GM04504 (cell line): ENCODE data around the gene FAM120B.
A peak's percentile ranks its signal among the peaks of the same experiment; 100 is the strongest.
"Not testable (repeated sequence)": the region's sequence is repeated elsewhere in the genome, so short reads cannot be mapped to it uniquely, and the experiment has no call there.

Source experiments
- DNase-seq: peaks from one replicate; pipeline ENCODE4 v3.0.0-alpha.2; 2012; ENCODE audit warnings: low read depth

The FAM120B gene, protein sequence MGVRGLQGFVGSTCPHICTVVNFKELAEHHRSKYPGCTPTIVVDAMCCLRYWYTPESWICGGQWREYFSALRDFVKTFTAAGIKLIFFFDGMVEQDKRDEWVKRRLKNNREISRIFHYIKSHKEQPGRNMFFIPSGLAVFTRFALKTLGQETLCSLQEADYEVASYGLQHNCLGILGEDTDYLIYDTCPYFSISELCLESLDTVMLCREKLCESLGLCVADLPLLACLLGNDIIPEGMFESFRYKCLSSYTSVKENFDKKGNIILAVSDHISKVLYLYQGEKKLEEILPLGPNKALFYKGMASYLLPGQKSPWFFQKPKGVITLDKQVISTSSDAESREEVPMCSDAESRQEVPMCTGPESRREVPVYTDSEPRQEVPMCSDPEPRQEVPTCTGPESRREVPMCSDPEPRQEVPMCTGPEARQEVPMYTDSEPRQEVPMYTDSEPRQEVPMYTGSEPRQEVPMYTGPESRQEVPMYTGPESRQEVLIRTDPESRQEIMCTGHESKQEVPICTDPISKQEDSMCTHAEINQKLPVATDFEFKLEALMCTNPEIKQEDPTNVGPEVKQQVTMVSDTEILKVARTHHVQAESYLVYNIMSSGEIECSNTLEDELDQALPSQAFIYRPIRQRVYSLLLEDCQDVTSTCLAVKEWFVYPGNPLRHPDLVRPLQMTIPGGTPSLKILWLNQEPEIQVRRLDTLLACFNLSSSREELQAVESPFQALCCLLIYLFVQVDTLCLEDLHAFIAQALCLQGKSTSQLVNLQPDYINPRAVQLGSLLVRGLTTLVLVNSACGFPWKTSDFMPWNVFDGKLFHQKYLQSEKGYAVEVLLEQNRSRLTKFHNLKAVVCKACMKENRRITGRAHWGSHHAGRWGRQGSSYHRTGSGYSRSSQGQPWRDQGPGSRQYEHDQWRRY

DNA sequence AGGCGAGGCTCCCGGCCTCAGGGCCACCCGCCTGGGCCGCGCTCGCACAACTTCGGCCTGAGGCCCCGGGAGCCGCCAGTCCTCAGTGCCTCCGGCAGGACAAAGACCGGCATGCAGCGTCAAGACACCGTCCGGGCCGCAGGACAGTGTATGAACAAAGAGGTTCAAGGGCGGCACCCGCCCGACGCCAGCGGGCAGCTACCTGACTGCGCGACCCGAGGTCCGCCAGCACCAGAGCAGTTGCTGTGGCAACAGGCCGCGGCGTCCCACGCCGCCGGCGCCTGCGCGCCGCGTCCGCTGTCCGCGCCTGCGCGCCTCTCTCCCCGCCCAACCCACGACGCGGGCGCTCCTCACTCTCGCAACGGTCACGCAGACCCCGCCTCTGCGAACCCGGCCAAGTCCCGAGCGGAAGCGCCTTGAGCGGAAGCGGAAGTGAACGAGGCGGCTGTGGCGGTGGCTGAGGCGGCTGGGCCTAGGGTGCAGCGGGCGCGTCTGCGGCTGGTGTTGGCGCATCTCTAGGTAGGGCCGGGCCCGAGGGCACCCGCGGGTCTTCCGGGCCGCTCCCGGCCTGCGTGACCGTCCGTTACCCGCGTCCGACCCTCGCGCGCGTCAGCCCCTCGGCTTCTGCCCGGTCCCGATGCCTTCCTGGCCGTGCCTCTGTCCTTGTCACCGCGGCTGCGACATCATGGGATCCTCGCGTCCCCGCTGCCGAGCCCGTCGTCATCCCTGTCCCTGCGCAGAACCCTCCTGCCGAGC is at the start of gene FAM120B:
Gene FAM120B, plus strand, starts transcription at position 435 of the 756 bp plus-strand sequence. CDS start 10,633 bp downstream, outside the sequence.
- peak; percentile 92 for DNase-seq

DNA sequence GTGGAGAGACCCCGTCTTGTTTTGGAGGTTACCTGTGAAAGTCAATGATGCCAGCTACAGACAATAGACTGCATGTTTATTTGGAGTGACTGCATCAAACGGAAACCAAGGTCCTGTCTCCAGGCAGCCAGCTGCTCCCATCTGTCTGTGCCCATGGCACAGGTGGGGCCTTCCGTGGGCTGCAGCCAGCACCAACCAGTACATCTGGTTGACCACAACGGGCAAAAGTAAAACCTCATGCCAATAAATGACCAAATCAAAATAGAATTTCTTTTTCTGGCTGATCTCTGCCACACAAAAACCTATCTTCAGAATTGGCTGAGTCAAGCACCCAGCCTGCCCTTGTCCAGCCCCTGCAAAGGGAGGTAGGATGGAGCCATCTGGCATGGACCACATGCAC is 49.2 kb upstream of the FAM120B start:
- no peak for DNase-seq

DNA sequence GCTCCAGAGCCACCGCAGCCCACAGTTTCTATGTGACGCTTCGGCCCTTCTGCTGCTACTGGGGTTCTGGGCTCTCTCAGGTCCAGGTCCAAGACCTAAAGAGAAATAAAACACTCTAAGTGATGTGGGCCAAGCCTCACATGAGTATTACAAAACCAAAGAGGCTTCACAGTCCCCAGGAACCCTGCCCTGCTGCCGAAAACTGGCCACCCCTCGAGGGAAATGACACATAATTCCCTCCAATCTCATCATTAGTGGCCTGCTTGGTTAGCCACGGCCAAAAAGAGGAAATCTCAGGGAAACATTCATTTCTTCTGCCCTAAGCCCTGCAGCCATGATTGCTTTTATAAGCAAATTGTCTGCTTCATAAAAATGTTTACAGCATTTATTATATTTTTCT is 48.2 kb upstream of the FAM120B start:
- DNase-seq, result no peak

DNA sequence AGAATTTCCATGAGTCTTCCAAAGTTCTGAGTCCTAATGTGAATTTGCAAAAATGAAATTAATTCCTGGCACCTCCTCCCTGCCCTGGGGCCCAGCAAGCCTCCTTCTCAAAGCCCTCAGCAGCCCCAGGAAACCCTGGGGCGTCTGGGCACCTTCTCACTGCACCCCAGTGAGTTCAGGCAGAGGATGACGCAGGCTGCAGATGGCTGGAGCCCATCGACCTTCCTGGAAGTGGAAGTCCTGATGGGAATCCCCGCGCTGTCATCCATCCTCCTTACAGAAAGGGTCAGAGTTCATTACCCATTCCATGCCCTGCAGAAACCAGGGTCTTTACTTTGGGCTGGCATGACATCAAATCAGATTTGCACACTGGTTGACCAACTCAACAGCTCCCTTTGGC is 47.3 kb upstream of the FAM120B start:
- DNase-seq, result no peak

DNA sequence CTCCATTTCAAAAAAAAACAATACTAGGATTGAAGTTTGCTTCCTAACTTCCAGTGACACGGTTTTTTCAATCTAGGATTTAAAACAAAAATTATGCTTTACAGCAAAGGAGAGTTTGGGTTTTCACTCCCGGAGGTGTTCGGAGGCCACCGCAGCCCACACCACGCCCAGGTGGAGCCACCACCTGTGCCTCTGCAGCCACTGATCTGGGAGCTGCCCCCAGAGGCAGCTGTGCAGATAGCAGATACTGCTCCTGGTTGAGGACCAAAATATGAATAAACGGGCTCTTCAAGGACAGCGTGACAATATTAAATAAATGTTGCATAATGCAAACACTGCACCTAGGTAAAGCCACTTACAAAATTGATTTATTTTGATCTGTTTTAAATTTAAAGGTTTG is 45.9 kb upstream of the FAM120B start:
- DNase-seq, result no peak

DNA sequence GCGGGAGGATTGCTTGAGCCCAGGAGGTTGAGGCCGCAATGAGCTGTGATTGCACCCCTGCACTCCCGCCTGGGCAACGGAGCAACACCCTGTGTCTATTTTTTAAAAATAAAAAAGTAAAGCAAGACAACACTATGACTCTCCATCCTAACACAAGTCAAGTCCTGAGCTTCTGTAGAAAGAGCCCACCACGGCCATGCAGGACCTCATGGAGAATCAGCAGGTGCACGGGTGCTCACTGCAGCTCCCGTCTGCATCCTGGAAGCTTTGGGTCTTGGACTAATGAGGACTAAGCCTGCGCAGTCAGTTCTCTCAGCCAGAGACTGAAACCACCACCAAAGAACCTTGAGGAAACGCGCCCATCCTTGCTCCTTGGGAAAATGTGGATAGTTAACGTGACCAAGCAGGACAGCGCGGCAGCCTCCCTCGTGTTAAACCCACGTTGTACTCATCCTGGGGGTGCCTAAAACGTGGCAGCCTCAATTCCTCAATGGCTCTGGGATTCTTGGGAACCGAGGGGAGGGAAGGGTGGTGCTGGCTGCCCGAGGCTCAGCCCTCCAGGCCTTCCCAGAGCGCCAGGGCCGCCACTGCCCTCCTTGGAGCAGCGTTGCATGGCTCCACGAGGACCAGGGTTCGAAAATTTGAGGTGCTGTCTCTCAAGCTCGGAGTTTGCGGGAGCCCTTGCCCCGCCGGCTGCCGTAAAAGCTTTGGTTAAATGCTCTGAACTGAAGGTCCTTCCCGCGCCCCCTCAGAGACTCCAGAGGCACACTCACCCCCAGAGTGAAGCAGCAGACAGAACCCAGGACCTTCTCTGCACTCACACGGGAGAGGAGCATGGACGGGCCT is 44.7 kb upstream of the FAM120B start:
- DNase-seq, result no peak

DNA sequence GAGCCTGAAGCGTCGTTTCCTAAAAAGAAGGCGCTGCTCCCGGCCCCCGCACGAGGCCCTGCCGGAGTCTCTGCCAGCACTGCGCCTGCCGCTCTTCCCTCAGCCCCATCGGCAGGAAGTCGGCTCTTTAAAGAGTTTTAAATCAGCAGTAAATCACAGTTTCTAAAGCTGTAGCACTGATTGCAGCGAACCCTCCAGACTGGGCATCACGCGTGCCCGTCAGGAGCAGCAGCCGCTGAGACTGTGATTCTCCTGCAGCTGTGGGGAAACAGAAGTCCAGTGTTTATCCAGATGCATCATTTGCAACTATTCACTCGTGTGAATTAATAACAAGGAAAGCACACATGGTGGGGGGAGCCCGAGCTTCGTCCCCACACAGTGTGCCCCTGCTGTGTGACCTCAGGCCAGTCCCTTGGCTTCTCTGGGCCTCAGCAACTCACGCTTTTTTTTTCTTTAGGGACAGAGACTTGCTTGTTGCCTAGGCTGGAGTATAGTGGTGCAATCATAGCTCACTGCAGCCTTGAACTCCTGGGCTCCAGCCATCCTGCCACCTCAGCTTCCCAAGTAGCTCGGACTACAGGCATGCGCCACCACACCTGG is 44.0 kb upstream of the FAM120B start:
- DNase-seq, result no peak

DNA sequence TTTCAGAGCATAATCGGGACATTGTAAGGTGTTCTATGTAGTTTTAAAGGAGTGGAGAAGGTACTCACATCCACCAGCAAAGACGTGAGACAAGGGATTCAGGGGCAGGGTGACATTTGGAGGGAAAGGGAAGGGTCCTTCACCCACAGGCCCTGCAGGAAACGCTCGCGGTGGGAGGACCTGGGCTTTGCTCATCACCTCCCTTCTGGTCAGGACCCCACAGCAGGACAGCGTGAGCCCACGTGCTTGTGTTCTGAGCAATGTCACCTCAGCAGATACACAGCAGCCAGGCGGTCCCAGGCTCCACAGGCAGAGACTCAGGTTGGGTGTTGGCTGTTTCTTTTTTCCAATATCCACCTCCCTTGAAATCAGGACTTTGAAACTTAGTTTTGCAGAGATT is 43.1 kb upstream of the FAM120B start:
- DNase-seq, result no peak

DNA sequence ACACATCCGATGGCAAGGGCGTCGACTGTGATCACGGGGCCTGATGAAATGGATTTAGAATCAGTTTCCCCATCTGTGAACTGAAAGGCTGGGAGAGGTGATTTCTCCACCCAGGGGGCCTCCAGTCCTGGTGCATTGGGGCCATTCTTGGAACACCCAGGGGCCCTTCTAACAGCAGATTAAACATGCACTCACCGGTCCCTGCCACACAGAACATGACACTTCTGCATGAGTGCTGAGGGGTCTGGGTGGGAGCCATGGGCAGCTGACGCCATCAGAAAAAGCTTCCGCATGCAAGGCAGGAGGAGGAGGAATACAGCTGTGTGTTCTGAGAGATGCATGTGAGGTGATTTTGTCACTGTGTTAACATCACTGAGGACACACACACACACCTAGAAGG is 42.5 kb upstream of the FAM120B start:
- no peak for DNase-seq

DNA sequence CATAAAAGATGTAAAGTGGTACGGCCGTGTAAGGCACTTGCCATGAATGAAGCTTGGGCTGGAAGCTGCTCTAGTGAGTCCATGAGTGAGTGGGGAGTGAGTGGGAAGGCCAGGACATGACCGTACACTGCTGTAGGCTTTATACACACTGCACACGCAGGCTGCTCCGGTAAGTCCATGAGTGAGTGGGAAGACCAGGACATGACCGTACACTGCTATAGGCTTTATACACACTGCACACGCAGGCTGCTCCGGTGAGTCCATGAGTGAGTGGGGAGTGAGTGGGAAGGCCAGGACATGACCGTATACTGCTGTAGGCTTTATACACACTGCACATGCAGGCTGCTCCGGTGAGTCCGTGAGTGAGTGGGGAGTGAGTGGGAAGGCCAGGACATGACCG is 41.9 kb upstream of the FAM120B start:
- DNase-seq, result not testable (repeated sequence)

DNA sequence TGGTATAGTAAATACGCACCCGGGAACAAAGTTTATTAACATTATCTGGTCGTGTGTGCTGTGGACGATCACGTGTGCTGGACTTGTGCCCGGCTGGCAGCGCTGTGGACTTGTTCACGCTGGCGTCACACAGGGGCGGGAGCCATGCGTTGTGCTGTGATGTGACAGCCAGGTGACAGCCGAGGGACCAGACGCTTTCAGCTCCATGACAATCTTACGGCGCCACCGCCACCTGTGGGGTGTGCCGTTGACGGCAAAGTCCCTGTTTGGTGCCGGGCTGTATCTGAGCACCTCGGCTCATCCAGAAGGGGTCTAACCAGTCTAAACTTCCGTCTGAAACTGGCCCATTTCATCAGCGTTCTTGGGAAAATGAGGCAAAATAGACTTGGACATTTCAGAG is 40.9 kb upstream of the FAM120B start:
- no peak for DNase-seq

DNA sequence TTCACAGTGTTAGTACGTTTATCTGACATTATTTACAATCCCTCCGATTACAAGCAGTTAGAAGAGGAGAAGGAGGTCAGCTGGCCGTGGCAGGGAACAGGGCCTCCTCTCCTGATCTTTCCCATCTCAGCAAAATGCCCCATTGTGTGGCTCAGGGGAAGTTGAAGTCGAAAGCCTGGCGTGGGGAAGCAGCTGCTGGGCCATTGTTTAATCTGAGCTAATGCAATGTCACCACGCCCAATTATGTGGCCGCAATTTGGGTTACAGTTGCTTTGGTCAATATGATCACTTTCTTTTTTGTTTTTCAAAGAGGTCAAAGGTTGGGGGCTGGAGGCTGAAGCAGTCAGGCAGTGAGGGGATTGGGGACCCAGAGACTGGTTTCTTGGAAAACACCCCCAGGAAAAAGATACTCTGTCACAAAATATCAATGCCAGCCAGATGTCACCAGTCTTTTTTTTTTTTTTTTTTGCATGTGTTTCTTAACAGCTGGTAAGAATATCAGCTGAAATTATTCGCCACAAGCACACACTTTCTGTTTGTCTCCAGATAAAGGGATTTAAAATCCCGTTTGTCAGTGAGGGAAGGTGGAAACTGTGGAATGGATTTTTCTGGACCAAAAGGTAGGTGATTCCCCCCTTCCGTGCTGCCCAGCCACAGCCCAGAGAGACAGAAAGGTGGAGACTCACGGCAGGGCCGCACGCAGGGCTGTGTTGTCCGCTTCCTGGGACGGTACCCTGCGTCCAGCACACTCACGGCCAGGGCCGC is 40.3 kb upstream of the FAM120B start:
- no peak for DNase-seq

DNA sequence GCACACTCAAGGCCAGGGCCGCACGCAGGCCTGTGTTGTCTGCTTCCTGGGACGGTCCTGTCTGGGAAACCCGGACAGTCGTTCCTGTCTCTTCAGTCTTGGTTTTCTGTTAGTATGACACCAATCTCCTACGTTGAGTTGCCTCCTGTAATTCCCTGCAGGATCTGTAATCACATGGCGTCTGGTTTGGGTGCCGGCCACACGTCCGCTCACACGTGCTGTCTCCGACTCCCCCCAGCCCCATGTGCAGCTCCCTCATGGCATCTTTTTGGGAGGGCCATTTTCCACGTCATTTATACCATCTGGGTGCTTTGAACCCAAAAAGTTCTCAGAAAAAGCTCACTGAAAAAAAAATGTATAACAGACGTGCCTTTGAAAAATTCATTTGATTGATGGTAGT is 38.9 kb upstream of the FAM120B start:
- DNase-seq, result no peak

DNA sequence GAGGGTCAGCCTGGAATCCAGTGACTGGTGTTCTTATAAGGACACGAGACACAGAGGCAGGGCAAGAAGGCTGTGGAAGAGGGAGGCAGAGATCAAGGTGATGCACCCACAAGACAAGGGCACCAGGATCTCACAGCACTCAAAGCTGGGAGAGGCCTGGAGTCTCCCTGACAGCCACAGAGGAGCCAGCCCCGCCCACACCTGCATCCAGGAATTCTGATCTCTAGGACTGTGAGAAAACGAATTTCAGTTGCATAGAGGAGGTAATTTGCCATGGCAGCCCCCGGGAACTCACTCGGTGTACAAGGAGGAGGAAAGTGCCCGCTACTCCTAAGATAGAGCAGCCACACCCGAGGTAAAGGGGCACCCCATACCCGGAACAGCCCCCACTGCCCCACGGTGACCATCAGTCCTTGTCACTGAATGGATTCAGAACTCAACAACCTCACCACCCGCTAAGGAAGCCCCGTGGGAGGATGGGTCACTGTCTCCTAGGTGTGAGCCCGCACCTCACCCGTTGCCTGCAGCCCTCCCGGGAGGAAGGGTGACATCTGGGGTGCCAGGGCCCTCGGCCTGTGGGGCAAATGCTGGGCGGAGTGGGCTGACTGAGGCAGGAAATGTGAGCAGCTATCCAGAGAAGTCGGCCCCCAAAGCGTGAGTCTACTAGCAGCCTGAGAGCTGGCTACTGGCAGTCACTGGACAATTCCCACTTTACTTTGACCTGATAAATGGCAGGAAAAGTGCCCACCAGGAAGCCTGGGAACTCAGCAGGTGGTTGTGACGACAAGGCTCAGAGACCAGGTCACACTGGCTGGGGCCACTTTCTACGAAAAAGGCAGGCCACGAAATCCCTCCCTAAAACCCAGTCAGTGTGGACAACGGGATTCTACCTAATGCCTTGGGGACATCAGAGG is 38.1 kb upstream of the FAM120B start:
- DNase-seq, result no peak

DNA sequence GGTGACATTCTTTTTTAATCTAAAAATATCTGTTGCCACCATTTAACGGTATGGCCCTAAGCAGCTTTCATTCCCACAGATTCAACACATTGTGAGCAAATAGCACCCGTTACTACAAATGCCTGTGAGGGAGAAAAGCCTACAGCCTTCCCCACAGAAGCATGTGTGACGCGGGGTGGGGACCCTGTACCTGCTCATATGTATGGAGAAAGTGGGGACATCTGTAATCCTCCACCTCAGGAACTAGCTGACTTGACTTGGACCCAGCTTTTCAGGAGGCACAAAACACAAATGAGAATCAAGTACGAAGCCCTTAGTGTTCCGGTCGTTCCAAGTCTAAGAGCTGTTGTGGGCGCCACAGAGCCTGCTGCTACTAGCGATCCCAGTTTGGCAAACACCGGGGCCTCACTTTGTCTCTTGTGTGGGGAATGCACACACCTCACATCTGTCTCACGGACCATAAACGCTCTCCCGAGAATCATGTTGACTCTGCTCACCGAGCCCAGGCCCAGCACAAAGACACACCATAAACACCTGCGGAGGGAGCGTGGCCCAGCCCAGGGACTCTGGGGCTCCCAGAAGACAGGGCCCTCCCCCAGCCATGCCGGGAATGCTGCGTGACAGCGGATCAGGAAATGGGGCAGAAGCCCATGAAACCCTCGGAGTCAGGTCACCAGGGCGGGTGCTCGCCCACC is 37.3 kb upstream of the FAM120B start:
- DNase-seq, result no peak

DNA sequence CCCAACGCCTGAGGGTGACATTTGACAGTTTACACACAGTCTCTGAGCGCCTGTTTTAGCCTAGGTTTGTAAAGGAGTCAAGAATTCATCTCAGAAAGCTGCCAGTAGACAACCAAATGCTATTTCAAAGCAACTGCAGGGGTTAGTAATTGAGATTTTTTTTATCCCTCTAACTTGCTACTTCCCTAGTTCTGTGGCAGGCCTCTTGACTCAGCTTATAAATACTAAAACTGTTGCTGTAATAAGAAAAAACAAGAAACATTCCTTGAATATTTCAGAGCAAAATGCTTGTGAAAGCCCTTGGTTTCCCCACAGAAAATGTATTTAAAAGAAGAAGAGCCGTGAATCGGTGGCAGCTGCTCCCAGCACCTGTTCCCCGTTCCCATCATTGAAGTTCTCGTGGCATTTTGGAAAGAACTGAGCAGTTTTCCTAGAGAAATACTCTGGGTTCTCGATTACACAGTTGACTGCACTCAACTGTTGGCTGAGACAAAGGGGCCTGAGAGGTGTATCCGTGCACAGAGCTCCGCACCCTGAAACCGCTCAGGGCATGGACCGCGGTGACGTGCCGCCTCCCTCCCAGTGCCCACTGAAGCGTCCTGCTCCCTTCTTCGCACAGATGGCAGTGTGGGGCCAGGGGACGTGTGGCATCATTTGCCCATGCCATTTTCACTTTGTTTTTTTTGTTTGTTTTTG is 36.6 kb upstream of the FAM120B start:
- DNase-seq, result no peak

DNA sequence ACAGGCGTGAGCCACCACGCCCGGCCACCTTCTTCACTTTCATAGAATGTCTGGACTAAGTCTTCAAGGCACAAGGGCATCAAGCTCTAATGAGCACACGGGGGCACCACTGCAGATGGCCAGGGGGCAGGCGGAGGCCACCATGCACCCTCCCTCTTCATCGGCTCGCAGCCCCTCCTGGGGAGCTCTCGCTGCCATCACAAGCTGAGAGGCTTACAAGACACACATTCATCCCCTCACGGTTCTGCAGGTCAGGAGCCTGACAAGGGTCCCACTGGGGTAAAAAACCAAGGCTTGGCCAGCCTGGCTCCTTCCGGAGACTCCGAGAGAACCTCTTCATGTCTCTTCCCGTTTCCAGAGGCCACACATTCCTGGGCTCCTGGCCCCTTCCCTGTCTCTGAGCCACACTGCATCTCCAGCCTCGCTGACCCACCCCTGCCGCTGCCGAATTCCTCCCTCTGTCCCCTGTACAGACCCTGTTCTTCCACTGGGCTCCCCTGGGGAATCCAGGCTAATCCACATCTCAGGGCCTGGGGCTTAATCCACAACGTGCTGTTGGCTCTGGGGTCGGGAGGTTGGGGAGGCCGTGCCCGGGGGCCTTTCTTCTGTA is 35.5 kb upstream of the FAM120B start:
- no peak for DNase-seq
